B cell (primary cell): Measurements from ENCODE around the gene ACTN2. TPM values are rescaled to one million over a fixed set of nuclear protein-coding genes. Genes with fewer than 3 reads are reported as not detected.

Experiments used
- ATAC-seq: fragments of 200-7000 bp; cut with Tn5 transposase; one replicate; pipeline ENCODE4 v1.10.0; 2021; ENCODE audit warnings: low read depth, mild to moderate bottlenecking, moderate number of reproducible peaks, moderate library complexity
- CTCF ChIA-PET: fragments of 350-600 bp; sonication (Branson Sonifier 250); formaldehyde crosslinking; loops from one replicate; lab custom pipeline; 2021; ENCODE audit warnings: antibody characterized with exemption, inconsistent platforms; lab: Charles Lee
- POLR2A ChIA-PET: fragments of 350-600 bp; sonication (Branson Sonifier 250); formaldehyde crosslinking; loops from one replicate; lab custom pipeline; 2021; ENCODE audit warnings: antibody characterized with exemption; lab: Charles Lee
- DNase-seq: peaks from one replicate; pipeline ENCODE4 v3.0.0; 2013
- H2AFZ ChIP-seq: 2 replicates; pipeline ENCODE4 v1.6.1; 2012; ENCODE audit warnings: mild to moderate bottlenecking, low read depth, low read length; ENCODE audit not compliant: insufficient read depth, poor library complexity, severe bottlenecking
- H3K27ac ChIP-seq, 2 donors: 1 replicate in 1 of 2; 2 replicates in 1 of 2; pipeline ENCODE4 v1.5.1; 2012 to 2013; ENCODE audit warnings: low read length in 2 of 2, mild to moderate bottlenecking in 2 of 2, moderate library complexity in 1 of 2
- H3K27me3 ChIP-seq, 4 experiments: fragments of 200-600 bp in 1 of 4; sonication (generic) in 1 of 4; replicated peaks in 1 of 4; 1 replicate in 2 of 4; 2 replicates in 2 of 4; pipeline versions ENCODE4 v1.6.1 to v1.7.0; 2013 to 2016; ENCODE audit warnings: low read length in 3 of 4, mild to moderate bottlenecking in 2 of 4, mixed read lengths in 1 of 4, moderate library complexity in 1 of 4; ENCODE audit not compliant: insufficient read depth in 4 of 4, control insufficient read depth in 3 of 4; ENCODE audit errors: control extremely low read depth in 1 of 4
- H3K36me3 ChIP-seq, 2 experiments: replicated peaks in 1 of 2; 1 replicate in 1 of 2; 2 replicates in 1 of 2; pipeline versions ENCODE4 v1.6.1 to v1.7.1; 2013; ENCODE audit warnings: low read length in 1 of 2; ENCODE audit not compliant: insufficient read depth in 2 of 2, control insufficient read depth in 1 of 2; ENCODE audit errors: control extremely low read depth in 1 of 2, extremely low read depth in 1 of 2
- H3K4me1 ChIP-seq, 2 donors: fragments of 200-600 bp in 1 of 2; sonication (generic) in 1 of 2; 1 replicate in 1 of 2; 2 replicates in 1 of 2; pipeline versions ENCODE4 v1.5.1 to v1.6.1; 2013 to 2017; ENCODE audit warnings: low read length in 2 of 2; ENCODE audit not compliant: control insufficient read depth in 2 of 2, insufficient read depth in 2 of 2
- H3K4me2 ChIP-seq: replicated peaks from 2 replicates; pipeline ENCODE3; 2012; ENCODE audit warnings: mild to moderate bottlenecking, low read depth, low read length; ENCODE audit not compliant: poor library complexity, severe bottlenecking
- H3K4me3 ChIP-seq, 5 experiments: fragments of 200-600 bp in 1 of 5; sonication (generic) in 1 of 5; 1 replicate in 3 of 5; 2 replicates in 2 of 5; pipeline versions ENCODE4 v1.5.1 to v1.7.0; 2011 to 2016; ENCODE audit warnings: low read length in 4 of 5, mild to moderate bottlenecking in 4 of 5, low read depth in 2 of 5, control low read depth in 1 of 5, moderate library complexity in 1 of 5; ENCODE audit not compliant: insufficient read depth in 1 of 5; ENCODE audit errors: control extremely low read depth in 1 of 5, extremely low read depth in 1 of 5
- H3K79me2 ChIP-seq: fragments of 200-600 bp; sonication (generic); one replicate; pipeline ENCODE4 v1.6.0; 2016; ENCODE audit warnings: low read length; ENCODE audit not compliant: control insufficient read depth, insufficient read depth
- H3K9ac ChIP-seq: fragments of 200-600 bp; sonication (generic); 2 replicates; pipeline ENCODE4 v1.6.1; 2017; ENCODE audit warnings: mild to moderate bottlenecking, low read length, moderate library complexity
- H3K9me3 ChIP-seq, 3 donors: one replicate each; pipeline versions ENCODE4 v1.6.1 to v1.7.1; 2013; ENCODE audit warnings: low read length in 2 of 3; ENCODE audit not compliant: control insufficient read depth in 2 of 3, insufficient read depth in 1 of 3; ENCODE audit errors: control extremely low read depth in 1 of 3
- H4K20me1 ChIP-seq: 2 replicates; pipeline ENCODE4 v1.6.0; 2012; ENCODE audit warnings: mild to moderate bottlenecking, low read length; ENCODE audit not compliant: insufficient read depth, control insufficient read depth, poor library complexity, severe bottlenecking
- H3K27ac Mint-ChIP-seq: one replicate; pipeline ENCODE4 v1.8.0; 2021; ENCODE audit warnings: mixed read lengths
- H3K27me3 Mint-ChIP-seq: one replicate; pipeline ENCODE4 v1.8.0; 2021; ENCODE audit warnings: mixed read lengths
- H3K4me1 Mint-ChIP-seq: one replicate; pipeline ENCODE4 v1.8.0; 2021; ENCODE audit warnings: mixed read lengths
- H3K4me3 Mint-ChIP-seq: one replicate; pipeline ENCODE4 v1.8.0; 2021; ENCODE audit warnings: mixed read lengths
- H3K9me3 Mint-ChIP-seq: one replicate; pipeline ENCODE4 v1.8.0; 2022; ENCODE audit warnings: mixed read lengths; ENCODE audit not compliant: insufficient read depth
- EZH2 ChIP-seq: IDR thresholded peaks from 2 replicates; pipeline ENCODE4 v1.6.1; 2012; ENCODE audit warnings: borderline replicate concordance, low read depth, mild to moderate bottlenecking, moderate library complexity, low read length; ENCODE audit not compliant: insufficient read depth, poor library complexity, severe bottlenecking
- WGBS: methylation state at CpG from one replicate; pipeline ENCODE4 v1.1.5; 2013; ENCODE audit warnings: missing lambda C conversion rate; ENCODE audit not compliant: insufficient coverage; 5-methylcytosine and 5-hydroxymethylcytosine counted together
- intact Hi-C: fragments of 100-400 bp; cut with micrococcal nuclease; formaldehyde crosslinking; loops from one replicate; pipeline ENCODE4 v1.10.0; 2022
- polyA plus RNA-seq: library from polyadenylated mRNA; depleted of rRNA; stranded (reverse); fragments of >200 nt; gene quantifications from 2 replicates; pipeline ENCODE4 v1.2.3, GENCODE V29; 2012
- total RNA-seq, 2 donors: library from RNA; stranded (reverse); fragments of 120-200 nt in 1 of 2; gene quantifications; 1 replicate in 1 of 2; 2 replicates in 1 of 2; pipeline versions ENCODE4 v1.2.3 to v1.2.4, GENCODE V29; 2013 to 2022
- TF ChIP-seq, protein P1 (sequence below): fragments of 200-600 bp; IDR thresholded peaks from one replicate; pipeline ENCODE4 v1.8.0; 2022; ENCODE audit warnings: antibody characterized with exemption, mild to moderate bottlenecking

Gene ACTN2
- total and polyA plus RNA-seq, 2 donors (not counting 1 experiment from before 2014, with no cell fraction given): 0.30 TPM; not detected in 1

DNA sequence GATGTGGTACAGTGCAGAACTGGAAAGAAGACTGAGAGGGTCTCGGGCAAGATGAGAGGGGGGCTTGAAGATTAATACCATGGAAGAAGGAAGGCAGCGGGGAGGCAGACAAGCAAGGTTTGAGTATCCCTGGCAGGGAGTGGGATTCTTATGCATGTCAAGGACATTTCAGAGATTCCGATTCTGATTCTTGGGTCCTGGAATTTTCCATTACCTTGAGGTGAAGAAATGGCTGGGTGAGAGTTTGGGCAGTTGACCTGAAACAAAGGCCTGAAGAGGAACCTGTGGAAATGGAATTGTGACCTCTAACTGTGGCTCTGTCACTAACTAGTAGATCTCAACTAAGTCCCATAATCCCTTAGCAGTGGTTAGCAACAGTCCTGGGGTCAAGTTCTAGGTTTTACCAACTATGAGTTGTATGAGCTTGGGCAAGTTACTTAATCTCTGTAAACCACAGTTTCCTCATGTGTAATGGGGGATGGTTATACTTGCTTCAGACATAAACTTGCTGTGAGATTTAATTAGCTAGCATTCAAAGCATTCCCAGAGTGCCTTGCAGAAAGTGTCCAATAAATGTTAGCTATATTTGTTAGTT is 8.6 kb upstream of the ACTN2 start:
- Mint-ChIP-seq H3K9me3 (no peaks in the 10 kb centered on the region), H3K27ac (no peak overlapping the region), H3K27me3 (peaks cover 19% of the 10 kb centered on the region), H3K4me1 (no peaks in the 10 kb centered on the region), H3K4me3 (no peak overlapping the region)
- TF ChIP-seq, protein P1, sequence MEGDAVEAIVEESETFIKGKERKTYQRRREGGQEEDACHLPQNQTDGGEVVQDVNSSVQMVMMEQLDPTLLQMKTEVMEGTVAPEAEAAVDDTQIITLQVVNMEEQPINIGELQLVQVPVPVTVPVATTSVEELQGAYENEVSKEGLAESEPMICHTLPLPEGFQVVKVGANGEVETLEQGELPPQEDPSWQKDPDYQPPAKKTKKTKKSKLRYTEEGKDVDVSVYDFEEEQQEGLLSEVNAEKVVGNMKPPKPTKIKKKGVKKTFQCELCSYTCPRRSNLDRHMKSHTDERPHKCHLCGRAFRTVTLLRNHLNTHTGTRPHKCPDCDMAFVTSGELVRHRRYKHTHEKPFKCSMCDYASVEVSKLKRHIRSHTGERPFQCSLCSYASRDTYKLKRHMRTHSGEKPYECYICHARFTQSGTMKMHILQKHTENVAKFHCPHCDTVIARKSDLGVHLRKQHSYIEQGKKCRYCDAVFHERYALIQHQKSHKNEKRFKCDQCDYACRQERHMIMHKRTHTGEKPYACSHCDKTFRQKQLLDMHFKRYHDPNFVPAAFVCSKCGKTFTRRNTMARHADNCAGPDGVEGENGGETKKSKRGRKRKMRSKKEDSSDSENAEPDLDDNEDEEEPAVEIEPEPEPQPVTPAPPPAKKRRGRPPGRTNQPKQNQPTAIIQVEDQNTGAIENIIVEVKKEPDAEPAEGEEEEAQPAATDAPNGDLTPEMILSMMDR: no peak
- TF ChIP-seq EZH2: no peak
- ATAC-seq: no peak
- Histone ChIP-seq H3K4me1 (no peaks in the 10 kb centered on the region), H4K20me1 (no peaks in the 10 kb centered on the region), H3K79me2 (no peaks in the 10 kb centered on the region), H3K9ac (no peak overlapping the region), H3K4me3 (no peak overlapping the region), H2AFZ (no peak overlapping the region), H3K4me2 (no peak overlapping the region), H3K27me3 (peaks cover 0 to 5% (median 0%) of the 10 kb centered on the region in 4 experiments), H3K36me3 (no peaks in the 10 kb centered on the region), H3K9me3 (no peaks in the 10 kb centered on the region), H3K27ac (no peak overlapping the region)
- no peak for DNase-seq
- intact Hi-C loops: no loop called here
- CTCF ChIA-PET: no interaction called here
- WGBS: 78% methylated on average over 3 of the region's 3 CpGs
- POLR2A ChIA-PET: no interaction called here

DNA sequence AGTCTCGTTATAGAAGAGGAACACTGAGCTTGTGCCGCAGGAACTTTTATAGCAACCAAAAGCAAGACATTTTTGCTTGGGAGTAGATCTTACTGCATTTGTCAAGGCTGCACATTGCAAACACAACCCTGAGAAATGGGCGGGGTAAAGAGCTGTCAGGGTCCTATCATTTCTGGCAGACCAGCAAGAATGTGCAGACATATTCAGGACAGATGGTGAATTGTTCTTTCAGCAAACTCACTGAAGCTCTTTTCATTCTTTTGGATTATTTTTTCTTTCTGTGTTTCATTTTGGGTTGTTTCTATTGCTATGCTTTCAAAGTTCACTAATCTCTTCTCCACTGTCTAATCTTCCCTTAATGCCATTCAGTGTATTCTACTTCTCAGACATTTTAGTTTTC is 5.1 kb upstream of the ACTN2 start:
- Histone ChIP-seq H3K9ac (no peak overlapping the region), H2AFZ (no peak overlapping the region), H3K27me3 (peaks cover 0 to 12% (median 7%) of the 10 kb centered on the region in 4 experiments), H3K4me1 (peaks cover 2 to 4% of the 10 kb centered on the region in 2 donors), H3K36me3 (no peaks in the 10 kb centered on the region), H3K4me2 (no peak overlapping the region), H3K9me3 (peaks cover 0 to 6% (median 0%) of the 10 kb centered on the region in 3 donors), H3K79me2 (no peaks in the 10 kb centered on the region), H3K27ac (no peak overlapping the region), H4K20me1 (no peaks in the 10 kb centered on the region), H3K4me3 (no peak overlapping the region)
- peaks cover 13% of the 10 kb centered on the region for H3K27me3 Mint-ChIP-seq
- intact Hi-C loops: no loop called here
- H3K9me3 Mint-ChIP-seq: peaks cover 4% of the 10 kb centered on the region
- TF ChIP-seq, protein P1: no peak
- TF ChIP-seq EZH2: no peak
- H3K27ac Mint-ChIP-seq: no peak overlapping the region
- WGBS: 73% methylated on average over 2 of the region's 3 CpGs
- no peak overlapping the region for H3K4me3 Mint-ChIP-seq
- no peak for DNase-seq
- H3K4me1 Mint-ChIP-seq: peaks cover 6% of the 10 kb centered on the region
- POLR2A ChIA-PET: no interaction called here
- no peak for ATAC-seq
- CTCF ChIA-PET: no interaction called here
